Measurements from ENCODE around the gene ANO2. TPM values are rescaled to one million over a fixed set of nuclear protein-coding genes. Genes with fewer than 3 reads are reported as not detected.

ANO2 gene
- total and polyA plus RNA-seq, 2 donors (not counting 3 experiments of a cell fraction or from before 2014, with no cell fraction given), result 15.4 to 65.0 TPM

DNA sequence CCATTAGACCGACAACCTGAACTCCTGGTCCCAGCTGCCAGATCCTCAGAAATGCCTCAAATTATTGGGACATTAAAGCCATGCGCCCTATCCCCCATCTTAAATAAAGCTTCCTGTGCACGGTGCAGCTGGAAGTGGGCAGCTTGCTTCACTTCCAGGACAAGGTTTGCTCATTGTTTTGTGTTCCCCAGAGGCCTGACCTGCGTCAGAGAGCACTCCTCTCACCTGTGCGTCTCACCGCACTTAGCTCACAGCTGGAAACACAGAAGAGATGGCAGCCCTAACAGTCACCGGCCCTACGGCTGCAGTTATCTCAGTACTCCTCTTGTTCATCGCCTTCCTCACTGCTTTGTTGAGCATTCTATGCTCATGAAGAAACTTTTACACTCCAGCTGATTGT, 135.5 kb downstream of the ANO2 start:
- TF ChIP-seq, protein P1, sequence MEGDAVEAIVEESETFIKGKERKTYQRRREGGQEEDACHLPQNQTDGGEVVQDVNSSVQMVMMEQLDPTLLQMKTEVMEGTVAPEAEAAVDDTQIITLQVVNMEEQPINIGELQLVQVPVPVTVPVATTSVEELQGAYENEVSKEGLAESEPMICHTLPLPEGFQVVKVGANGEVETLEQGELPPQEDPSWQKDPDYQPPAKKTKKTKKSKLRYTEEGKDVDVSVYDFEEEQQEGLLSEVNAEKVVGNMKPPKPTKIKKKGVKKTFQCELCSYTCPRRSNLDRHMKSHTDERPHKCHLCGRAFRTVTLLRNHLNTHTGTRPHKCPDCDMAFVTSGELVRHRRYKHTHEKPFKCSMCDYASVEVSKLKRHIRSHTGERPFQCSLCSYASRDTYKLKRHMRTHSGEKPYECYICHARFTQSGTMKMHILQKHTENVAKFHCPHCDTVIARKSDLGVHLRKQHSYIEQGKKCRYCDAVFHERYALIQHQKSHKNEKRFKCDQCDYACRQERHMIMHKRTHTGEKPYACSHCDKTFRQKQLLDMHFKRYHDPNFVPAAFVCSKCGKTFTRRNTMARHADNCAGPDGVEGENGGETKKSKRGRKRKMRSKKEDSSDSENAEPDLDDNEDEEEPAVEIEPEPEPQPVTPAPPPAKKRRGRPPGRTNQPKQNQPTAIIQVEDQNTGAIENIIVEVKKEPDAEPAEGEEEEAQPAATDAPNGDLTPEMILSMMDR (IDR thresholded peaks at IDR 0.05; ENCODE audit: extremely low read depth in 1 of 2, insufficient read depth in 1 of 2, low read depth in 1 of 2, low read length in 2 of 2), result no peak
- no peak for TF ChIP-seq EZH2 (IDR thresholded peaks at IDR 0.05; ENCODE audit: borderline replicate concordance, low read depth, low read length, severe bottlenecking)
- TF ChIP-seq MYC (IDR thresholded peaks at IDR 0.05; ENCODE audit: low read depth, low read length), result no peak
- no peak for TF ChIP-seq GATA2 (IDR thresholded peaks at IDR 0.05; ENCODE audit: insufficient read depth, insufficient read length, low read depth, low read length)
- TF ChIP-seq POLR2A (IDR thresholded peaks at IDR 0.05; ENCODE audit: low read depth, low read length), result no peak
- TF ChIP-seq, protein P2, sequence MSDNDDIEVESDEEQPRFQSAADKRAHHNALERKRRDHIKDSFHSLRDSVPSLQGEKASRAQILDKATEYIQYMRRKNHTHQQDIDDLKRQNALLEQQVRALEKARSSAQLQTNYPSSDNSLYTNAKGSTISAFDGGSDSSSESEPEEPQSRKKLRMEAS (IDR thresholded peaks at IDR 0.05; ENCODE audit: insufficient read depth, insufficient read length), result no peak
- no peak for TF ChIP-seq FOS (IDR thresholded peaks at IDR 0.05; ENCODE audit: borderline replicate concordance, insufficient read depth, low read length)
- no peak for TF ChIP-seq POLR2AphosphoS5 (IDR thresholded peaks at IDR 0.05; ENCODE audit: insufficient read depth, low read depth, low read length)
- TF ChIP-seq JUN (IDR thresholded peaks at IDR 0.05; ENCODE audit: borderline replicate concordance, insufficient read depth, insufficient read length, low read depth), result no peak
- dilution Hi-C loops (cut with MboI; ENCODE audit: extremely low pct_ligation_motif_present, low sequenced_read_pairs), result no loop called here
- Histone ChIP-seq H3K79me2 (ENCODE audit: control insufficient read depth, insufficient read depth, low read length) (no peaks in the 10 kb centered on the region), H3K27me3 (ENCODE audit: control insufficient read depth in 2 of 2, insufficient read depth in 2 of 2, low read length in 2 of 2) (no peaks in the 10 kb centered on the region), H4K20me1 (replicated peaks; ENCODE audit: control insufficient read depth, extremely low read depth, insufficient read depth, low read length) (peaks cover 3% of the 10 kb centered on the region), H3K9me3 (replicated peaks; ENCODE audit: control insufficient read depth, insufficient read depth, low read length) (no peaks in the 10 kb centered on the region), H3K4me2 (ENCODE audit: insufficient read depth, low read length) (no peak overlapping the region), H3K9ac (replicated peaks; ENCODE audit: extremely low read depth, insufficient read depth, low read length) (no peak overlapping the region), H3K9me1 (replicated peaks; ENCODE audit: control insufficient read depth, extremely low read depth, insufficient read depth, low read length) (no peaks in the 10 kb centered on the region), H2AFZ (ENCODE audit: low read depth, low read length) (no peak overlapping the region), H3K4me3 (replicated peaks in 1 of 3; ENCODE audit: insufficient read depth in 1 of 3, low read depth in 1 of 3, low read length in 3 of 3) (no peak overlapping the region), H3K27ac (ENCODE audit: insufficient read depth, low read depth, low read length) (no peak overlapping the region), H3K36me3 (ENCODE audit: control insufficient read depth in 2 of 2, extremely low read depth in 1 of 2, insufficient read depth in 2 of 2, low read length in 2 of 2) (peaks cover 3 to 36% of the 10 kb centered on the region in 2 experiments), H3K4me1 (ENCODE audit: control insufficient read depth, extremely low read depth, insufficient read depth, low read length) (no peaks in the 10 kb centered on the region)
- FAIRE-seq (no peak), DNase-seq (ENCODE audit: low read depth, low spot score) (no peak)
- ChIA-PET POLR2A (no interaction called here), CTCF (interaction anchor here (0.7 to 1.2 kb wide), 3 partner anchors 14 to 64 kb away, joined by 3 to 4 read pairs (median 3); no protein-coding TSS in a partner anchor)
- intact Hi-C loops (cut with micrococcal nuclease), result no loop called here
- no TSS peak for BruUV-seq (replicated peaks)
